Transverse colon (tissue), 4 donors: ENCODE results near the gene SLC30A7.

ENCODE experiments used
- CTCF ChIP-seq, 5 experiments: fragments of 200-600 bp in 3 of 5; fragments of 450-650 bp in 2 of 5; sonication (generic) in 3 of 5; IDR thresholded peaks; 1 replicate in 2 of 5; 2 replicates in 3 of 5; pipeline ENCODE4 v1.5.1; 2016 to 2017; ENCODE audit warnings: antibody characterized with exemption in 5 of 5, inconsistent platforms in 3 of 5, mild to moderate bottlenecking in 2 of 5, moderate library complexity in 1 of 5
- EP300 ChIP-seq: sonication (generic); formaldehyde crosslinking; IDR thresholded peaks from one replicate; pipeline ENCODE4 v1.6.1; 2017; ENCODE audit warnings: antibody characterized with exemption, low read depth
- POLR2A ChIP-seq: fragments of 450-650 bp; IDR thresholded peaks from one replicate; pipeline ENCODE4 v1.6.1; 2016; ENCODE audit warnings: antibody characterized with exemption, mild to moderate bottlenecking, moderate library complexity
- POLR2AphosphoS5 ChIP-seq, 3 donors: sonication (generic); formaldehyde crosslinking; IDR thresholded peaks; one replicate each; pipeline ENCODE4 v1.6.1; 2016; ENCODE audit warnings: antibody characterized with exemption in 3 of 3

- TF ChIP-seq POLR2A (no peak), CTCF (IDR thresholded peaks at IDR 0.05) (no peak), POLR2AphosphoS5 (IDR thresholded peaks at IDR 0.05) (no peak), EP300 (no peak)
Measured at GRCh38 chr1:100936194-100936967, 40.5 kb downstream of the SLC30A7 start.
